ENCODE measurements around the gene PGRMC2. TPM values are rescaled to one million over a fixed set of nuclear protein-coding genes. Genes with fewer than 3 reads are reported as not detected.

PGRMC2 gene
- total RNA-seq, 1 experiment from 2014 or later, result 77.6 TPM

DNA sequence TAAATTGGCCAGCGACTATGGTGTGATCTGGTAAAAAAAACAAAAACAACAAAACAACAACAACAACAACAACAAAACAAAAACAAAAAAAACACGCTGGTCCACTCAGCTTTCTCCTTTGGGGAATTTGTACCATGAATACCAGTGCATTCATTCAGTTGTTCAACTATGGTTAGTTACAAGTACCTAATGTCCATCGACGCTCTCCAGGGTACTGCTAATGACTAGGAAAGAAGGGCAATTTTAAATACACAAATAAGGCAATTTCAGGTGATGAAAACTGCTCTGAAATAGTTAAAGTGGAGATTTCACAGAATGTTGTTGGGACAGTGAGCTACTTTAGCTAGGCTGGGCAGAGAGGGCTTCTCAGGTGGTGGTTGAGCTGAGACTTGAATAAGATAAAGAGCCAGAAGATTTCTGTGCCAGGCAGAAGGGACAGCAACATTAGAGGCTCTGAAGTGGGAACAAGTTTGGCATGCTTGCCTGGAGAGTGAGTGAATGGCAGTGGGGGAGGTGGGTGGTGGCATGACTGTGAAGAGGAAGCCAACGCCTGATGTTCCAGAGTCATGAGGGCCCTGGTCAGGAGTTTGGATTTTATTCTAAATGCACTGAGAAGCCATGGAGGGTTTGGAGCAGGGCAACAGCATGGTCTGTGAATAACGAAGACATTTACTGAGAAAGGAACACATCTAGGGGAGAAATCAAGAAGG, 45.9 kb upstream of the PGRMC2 start:
- Histone ChIP-seq H3K79me2 (ENCODE audit: insufficient read depth, low read length) (no peaks in the 10 kb centered on the region), H3K14ac (ENCODE audit: insufficient read depth, low read length) (no peak overlapping the region), H3K79me1 (ENCODE audit: insufficient read depth, low read depth, low read length, poor library complexity, severe bottlenecking) (no peaks in the 10 kb centered on the region), H3K27ac (ENCODE audit: insufficient read length, low read depth, low read length) (no peak overlapping the region), H3K18ac (ENCODE audit: insufficient read length, low read depth, low read length) (no peak overlapping the region), H2AK5ac (ENCODE audit: insufficient read length, low read length) (no peak overlapping the region), H4K91ac (ENCODE audit: insufficient read length, low read depth, low read length) (no peak overlapping the region), H3K9ac (ENCODE audit: extremely low read depth, insufficient read length, low read length) (no peak overlapping the region), H2BK120ac (ENCODE audit: low read depth, low read length, poor library complexity, severe bottlenecking) (no peak overlapping the region), H2BK20ac (ENCODE audit: low read depth, low read length, poor library complexity, severe bottlenecking) (no peak overlapping the region), H3K56ac (ENCODE audit: insufficient read length, low read depth, low read length) (no peak overlapping the region), H2BK5ac (ENCODE audit: insufficient read length, low read length) (no peak overlapping the region), H4K8ac (replicated peaks; ENCODE audit: insufficient read length, low read depth, low read length) (no peak overlapping the region), H3K9me3 (ENCODE audit: control insufficient read depth, low read depth, low read length) (no peaks in the 10 kb centered on the region), H3T11ph (ENCODE audit: low read length) (no peak overlapping the region), H3K4ac (ENCODE audit: low read depth, low read length) (no peak overlapping the region), H2AFZ (ENCODE audit: low read length) (no peak overlapping the region), H3K23ac (ENCODE audit: insufficient read length, low read depth, low read length) (no peak overlapping the region), H4K5ac (ENCODE audit: insufficient read length, low read depth, low read length) (no peak overlapping the region), H2BK12ac (ENCODE audit: insufficient read length, low read depth, low read length) (no peak overlapping the region), H3K4me2 (ENCODE audit: insufficient read depth, insufficient read length, low read length) (no peak overlapping the region), H4K20me1 (ENCODE audit: control insufficient read depth, insufficient read depth, insufficient read length) (no peaks in the 10 kb centered on the region), H2BK15ac (ENCODE audit: low read depth, low read length) (no peak overlapping the region), H3K23me2 (ENCODE audit: insufficient read length, low read depth, low read length, poor library complexity, severe bottlenecking) (no peaks in the 10 kb centered on the region), H3K4me1 (ENCODE audit: insufficient read depth, low read length) (no peaks in the 10 kb centered on the region), H3K27me3 (ENCODE audit: insufficient read depth, low read length) (no peaks in the 10 kb centered on the region)
- no peaks in the 10 kb centered on the region for H3K27me3 Mint-ChIP-seq (ENCODE audit: low read depth)
- H3K9me3 Mint-ChIP-seq, result no peaks in the 10 kb centered on the region
- no peaks in the 10 kb centered on the region for H3K4me1 Mint-ChIP-seq
- no CpG with 5 or more reads among the region's 6 CpGs for WGBS (ENCODE audit: extremely low coverage, insufficient read length, low lambda C conversion rate)
- no peak overlapping the region for H3K4me3 Mint-ChIP-seq
- TF ChIP-seq, protein P1, sequence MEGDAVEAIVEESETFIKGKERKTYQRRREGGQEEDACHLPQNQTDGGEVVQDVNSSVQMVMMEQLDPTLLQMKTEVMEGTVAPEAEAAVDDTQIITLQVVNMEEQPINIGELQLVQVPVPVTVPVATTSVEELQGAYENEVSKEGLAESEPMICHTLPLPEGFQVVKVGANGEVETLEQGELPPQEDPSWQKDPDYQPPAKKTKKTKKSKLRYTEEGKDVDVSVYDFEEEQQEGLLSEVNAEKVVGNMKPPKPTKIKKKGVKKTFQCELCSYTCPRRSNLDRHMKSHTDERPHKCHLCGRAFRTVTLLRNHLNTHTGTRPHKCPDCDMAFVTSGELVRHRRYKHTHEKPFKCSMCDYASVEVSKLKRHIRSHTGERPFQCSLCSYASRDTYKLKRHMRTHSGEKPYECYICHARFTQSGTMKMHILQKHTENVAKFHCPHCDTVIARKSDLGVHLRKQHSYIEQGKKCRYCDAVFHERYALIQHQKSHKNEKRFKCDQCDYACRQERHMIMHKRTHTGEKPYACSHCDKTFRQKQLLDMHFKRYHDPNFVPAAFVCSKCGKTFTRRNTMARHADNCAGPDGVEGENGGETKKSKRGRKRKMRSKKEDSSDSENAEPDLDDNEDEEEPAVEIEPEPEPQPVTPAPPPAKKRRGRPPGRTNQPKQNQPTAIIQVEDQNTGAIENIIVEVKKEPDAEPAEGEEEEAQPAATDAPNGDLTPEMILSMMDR (conservative IDR thresholded peaks at IDR 0.05), result no peak
- no peak overlapping the region; a peak in 1 of 7 replicates for H3K27ac Mint-ChIP-seq
- no peaks in the 10 kb centered on the region for H3K36me3 Mint-ChIP-seq (ENCODE audit: insufficient read depth in 1 of 3, low read depth in 3 of 3)
- no peak for DNase-seq
